Duodenal mucosa (tissue), 2 donors: ENCODE data around the gene IKZF5.
A peak's percentile ranks its signal among the peaks of the same experiment; 100 is the strongest.

Experiments used
- H3K27ac ChIP-seq: one replicate; pipeline ENCODE4 v1.7.0; 2013; ENCODE audit warnings: low read depth, low read length
- H3K27me3 ChIP-seq, 2 donors: one replicate each; pipeline ENCODE4 v1.7.0; 2013; ENCODE audit warnings: low read length in 2 of 2, control low read depth in 1 of 2; ENCODE audit not compliant: insufficient read depth in 2 of 2, control insufficient read depth in 1 of 2
- H3K36me3 ChIP-seq, 2 donors: one replicate each; pipeline ENCODE4 v1.7.0; 2013; ENCODE audit warnings: low read length in 2 of 2, control low read depth in 1 of 2; ENCODE audit not compliant: insufficient read depth in 2 of 2, control insufficient read depth in 1 of 2
- H3K4me1 ChIP-seq, 2 donors: one replicate each; pipeline ENCODE4 v1.7.0; 2013; ENCODE audit warnings: low read length in 2 of 2, control low read depth in 1 of 2; ENCODE audit not compliant: insufficient read depth in 2 of 2, control insufficient read depth in 1 of 2
- H3K4me3 ChIP-seq, 2 donors: one replicate each; pipeline ENCODE4 v1.7.0; 2013; ENCODE audit warnings: low read length in 2 of 2, low read depth in 1 of 2
- H3K9ac ChIP-seq, 2 donors: one replicate each; pipeline ENCODE4 v1.7.0; 2013; ENCODE audit warnings: low read length in 2 of 2, low read depth in 1 of 2
- H3K9me3 ChIP-seq, 2 donors: one replicate each; pipeline ENCODE4 v1.7.0; 2013; ENCODE audit warnings: low read length in 2 of 2, control low read depth in 1 of 2; ENCODE audit not compliant: control insufficient read depth in 1 of 2

The IKZF5 gene

GRCh38 chr10:123008355-123009104 is at the start of gene IKZF5, which contains the start of gene ACADSB:
IKZF5 (minus strand) TSS chr10:123008795; CDS start chr10:122998625, 10,170 bp downstream.
ACADSB (plus strand) TSS chr10:123009006; CDS start chr10:123009030, 24 bp downstream.
- H3K27me3 ChIP-seq = no peaks in the 10 kb centered on the region
- no peaks in the 10 kb centered on the region for H3K36me3 ChIP-seq
- peaks cover 25 to 32% of the 10 kb centered on the region in 2 donors for H3K4me1 ChIP-seq
- peak within 1 kb of the TSS; percentile 82 to 92 for H3K4me3 ChIP-seq
- H3K9ac ChIP-seq = peak within 1 kb of the TSS; percentile 90 to 92
- H3K9me3 ChIP-seq = no peaks in the 10 kb centered on the region
- H3K27ac ChIP-seq = peak within 1 kb of the TSS; percentile 89

- H3K4me1 ChIP-seq = no peaks in the 10 kb centered on the region
- peaks cover 0 to 2% of the 10 kb centered on the region in 2 donors for H3K27me3 ChIP-seq
- H3K36me3 ChIP-seq = peaks cover 0 to 7% of the 10 kb centered on the region in 2 donors
- no peak overlapping the region for H3K9ac ChIP-seq
- H3K27ac ChIP-seq = no peak overlapping the region
- no peaks in the 10 kb centered on the region for H3K9me3 ChIP-seq
- H3K4me3 ChIP-seq = no peak overlapping the region
These were observed 49.4 kb upstream of the IKZF5 start for GRCh38 chr10:123057968-123058367.

GRCh38 chr10:123045961-123046731 is 37.6 kb upstream of the IKZF5 start:
- Histone ChIP-seq H3K27me3 (no peaks in the 10 kb centered on the region), H3K4me3 (no peak overlapping the region), H3K36me3 (peaks cover 17 to 26% of the 10 kb centered on the region in 2 donors), H3K27ac (no peak overlapping the region), H3K4me1 (no peaks in the 10 kb centered on the region), H3K9me3 (no peaks in the 10 kb centered on the region), H3K9ac (no peak overlapping the region)

- H3K9me3 ChIP-seq = no peaks in the 10 kb centered on the region
- no peak overlapping the region for H3K9ac ChIP-seq
- H3K27me3 ChIP-seq = no peaks in the 10 kb centered on the region
- no peak overlapping the region for H3K27ac ChIP-seq
- no peak overlapping the region for H3K4me3 ChIP-seq
- H3K4me1 ChIP-seq = peaks cover 0 to 3% of the 10 kb centered on the region in 2 donors
- peaks cover 14 to 25% of the 10 kb centered on the region in 2 donors for H3K36me3 ChIP-seq
These were observed 35.8 kb upstream of the IKZF5 start for GRCh38 chr10:123044391-123044790.

- H3K27me3 ChIP-seq = no peaks in the 10 kb centered on the region
- H3K27ac ChIP-seq = no peak overlapping the region
- no peak overlapping the region for H3K9ac ChIP-seq
- H3K9me3 ChIP-seq = no peaks in the 10 kb centered on the region
- H3K4me3 ChIP-seq = no peak overlapping the region
- H3K4me1 ChIP-seq = peaks cover 0 to 7% of the 10 kb centered on the region in 2 donors
- peaks cover 14 to 21% of the 10 kb centered on the region in 2 donors for H3K36me3 ChIP-seq
These were observed 34.9 kb upstream of the IKZF5 start for GRCh38 chr10:123043409-123043925.

- H3K4me3 ChIP-seq = no peak overlapping the region
- H3K27ac ChIP-seq = no peak overlapping the region
- H3K36me3 ChIP-seq = peaks cover 9 to 20% of the 10 kb centered on the region in 2 donors
- peaks cover 0 to 7% of the 10 kb centered on the region in 2 donors for H3K4me1 ChIP-seq
- no peak overlapping the region for H3K9ac ChIP-seq
- no peaks in the 10 kb centered on the region for H3K9me3 ChIP-seq
- no peaks in the 10 kb centered on the region for H3K27me3 ChIP-seq
These were observed 34.3 kb upstream of the IKZF5 start for GRCh38 chr10:123042708-123043408.

GRCh38 chr10:123039632-123039930 is 31.0 kb upstream of the IKZF5 start:
- Histone ChIP-seq H3K36me3 (peaks cover 4 to 22% of the 10 kb centered on the region in 2 donors), H3K9me3 (no peaks in the 10 kb centered on the region), H3K27me3 (no peaks in the 10 kb centered on the region), H3K4me3 (no peak overlapping the region), H3K4me1 (peaks cover 0 to 7% of the 10 kb centered on the region in 2 donors), H3K27ac (no peak overlapping the region), H3K9ac (no peak overlapping the region)

- Histone ChIP-seq H3K27me3 (no peaks in the 10 kb centered on the region), H3K9me3 (no peaks in the 10 kb centered on the region), H3K9ac (no peak overlapping the region), H3K4me3 (no peak overlapping the region), H3K27ac (no peak overlapping the region), H3K4me1 (peaks cover 0 to 7% of the 10 kb centered on the region in 2 donors), H3K36me3 (peaks cover 4 to 21% of the 10 kb centered on the region in 2 donors)
These were observed 30.4 kb upstream of the IKZF5 start for GRCh38 chr10:123038782-123039631.

GRCh38 chr10:123035467-123036086 is 27.0 kb upstream of the IKZF5 start:
- H3K36me3 ChIP-seq = peaks cover 4 to 16% of the 10 kb centered on the region in 2 donors
- H3K27me3 ChIP-seq = no peaks in the 10 kb centered on the region
- H3K9ac ChIP-seq = no peak overlapping the region
- H3K4me3 ChIP-seq = no peak overlapping the region
- H3K27ac ChIP-seq = no peak overlapping the region
- no peaks in the 10 kb centered on the region for H3K9me3 ChIP-seq
- H3K4me1 ChIP-seq = peaks cover 0 to 7% of the 10 kb centered on the region in 2 donors
